WTC11 (cell line): ENCODE results near the gene GCHFR. TPM values are rescaled to one million over a fixed set of nuclear protein-coding genes. Genes with fewer than 3 reads are reported as not detected.

ENCODE experiments used
- ATAC-seq: fragments of 200-7000 bp; cut with Tn5 transposase; 2 replicates; pipeline ENCODE4 v1.10.0; 2021; ENCODE audit warnings: mild to moderate bottlenecking, moderate library complexity
- CTCF ChIA-PET: fragments of 300-600 bp; sonication (Branson Sonifier 250); formaldehyde crosslinking; loops from one replicate; lab custom pipeline; 2021; ENCODE audit warnings: antibody characterized with exemption; lab: Charles Lee
- POLR2A ChIA-PET: fragments of 350-600 bp; sonication (Branson Sonifier 250); formaldehyde crosslinking; loops from one replicate; lab custom pipeline; 2021; ENCODE audit warnings: antibody characterized with exemption; lab: Charles Lee
- DNase-seq: peaks from one replicate; pipeline ENCODE4 v3.0.0; 2021; ENCODE audit warnings: low spot score
- H3K27ac Mint-ChIP-seq: 2 replicates; pipeline ENCODE4 v1.8.0; 2021; ENCODE audit warnings: mixed read lengths
- H3K27me3 Mint-ChIP-seq: 2 replicates; pipeline ENCODE4 v1.8.0; 2021; ENCODE audit warnings: low read depth, mild to moderate bottlenecking, moderate library complexity, mixed read lengths
- H3K36me3 Mint-ChIP-seq: 2 replicates; pipeline ENCODE4 v1.8.0; 2021; ENCODE audit warnings: mixed read lengths
- H3K4me1 Mint-ChIP-seq: 2 replicates; pipeline ENCODE4 v1.8.0; 2022; ENCODE audit warnings: mixed read lengths
- H3K4me3 Mint-ChIP-seq: 2 replicates; pipeline ENCODE4 v1.8.0; 2021; ENCODE audit warnings: mild to moderate bottlenecking, moderate library complexity, mixed read lengths
- H3K9me3 Mint-ChIP-seq: 2 replicates; pipeline ENCODE4 v1.8.0; 2021; ENCODE audit warnings: mixed read lengths
- ATF1 ChIP-seq: sonication (generic); formaldehyde crosslinking; IDR thresholded peaks from 2 replicates; pipeline ENCODE4 v1.8.1; 2023; ENCODE audit warnings: mild to moderate bottlenecking, moderate library complexity, missing genetic modification reagents
- FOXP1 ChIP-seq: sonication (generic); formaldehyde crosslinking; IDR thresholded peaks from 2 replicates; pipeline ENCODE4 v1.8.0; 2022; ENCODE audit warnings: missing genetic modification reagents, mild to moderate bottlenecking, moderate library complexity, borderline replicate concordance
- GTF2I ChIP-seq: fragments of 250-450 bp; sonication (Bioruptor Pico); conservative IDR thresholded peaks from 2 replicates; pipeline ENCODE4 v1.4.0; 2021; ENCODE audit warnings: mild to moderate bottlenecking
- MYBL2 ChIP-seq: sonication (generic); formaldehyde crosslinking; IDR thresholded peaks from 2 replicates; pipeline ENCODE4 v1.8.1; 2023; ENCODE audit warnings: mild to moderate bottlenecking, moderate library complexity, missing genetic modification reagents
- NFE2L1 ChIP-seq: sonication (generic); formaldehyde crosslinking; IDR thresholded peaks from 2 replicates; pipeline ENCODE4 v1.8.1; 2023; ENCODE audit warnings: missing genetic modification reagents
- RELA ChIP-seq: sonication (generic); formaldehyde crosslinking; IDR thresholded peaks from 2 replicates; pipeline ENCODE4 v1.8.1; 2022; ENCODE audit warnings: missing genetic modification reagents, mild to moderate bottlenecking, borderline replicate concordance
- SMAD4 ChIP-seq: sonication (generic); formaldehyde crosslinking; IDR thresholded peaks from 2 replicates; pipeline ENCODE4 v1.8.0; 2022; ENCODE audit warnings: mild to moderate bottlenecking, missing genetic modification reagents
- TEAD4 ChIP-seq: sonication (generic); formaldehyde crosslinking; IDR thresholded peaks from 2 replicates; pipeline ENCODE4 v1.8.0; 2022; ENCODE audit warnings: mild to moderate bottlenecking, missing genetic modification reagents
- ZNF138 ChIP-seq: sonication (generic); formaldehyde crosslinking; conservative IDR thresholded peaks from 2 replicates; pipeline ENCODE4 v1.8.1; 2022; ENCODE audit warnings: mild to moderate bottlenecking, moderate library complexity, missing genetic modification reagents
- total RNA-seq: library from RNA; stranded (reverse); gene quantifications from 3 replicates; pipeline ENCODE4 v1.2.3, GENCODE V29; 2021
- TF ChIP-seq, protein P1 (sequence below): sonication (generic); formaldehyde crosslinking; conservative IDR thresholded peaks from 2 replicates; pipeline ENCODE4 v1.8.1; 2022; ENCODE audit warnings: mild to moderate bottlenecking, missing genetic modification reagents
- TF ChIP-seq, protein P2 (sequence below): fragments of 250-450 bp; sonication (Bioruptor Pico); conservative IDR thresholded peaks from 2 replicates; pipeline ENCODE4 v1.9.0; 2021; ENCODE audit warnings: mild to moderate bottlenecking
- TF ChIP-seq, protein P3 (sequence below): sonication (generic); formaldehyde crosslinking; IDR thresholded peaks from 2 replicates; pipeline ENCODE4 v1.8.1; 2023; ENCODE audit warnings: mild to moderate bottlenecking, missing genetic modification reagents
- TF ChIP-seq, protein P4 (sequence below): sonication (generic); formaldehyde crosslinking; IDR thresholded peaks from 2 replicates; pipeline ENCODE4 v1.8.1; 2022; ENCODE audit warnings: mild to moderate bottlenecking, missing genetic modification reagents, moderate library complexity, borderline replicate concordance
- TF ChIP-seq, protein P5 (sequence below): fragments of 250-450 bp; sonication (Bioruptor Pico); IDR thresholded peaks from 2 replicates; pipeline ENCODE4 v1.9.0; 2021; ENCODE audit warnings: moderate library complexity, mild to moderate bottlenecking, inconsistent platforms, borderline replicate concordance
- TF ChIP-seq, protein P6 (sequence below): sonication (generic); formaldehyde crosslinking; IDR thresholded peaks from 2 replicates; pipeline ENCODE4 v1.8.1; 2022; ENCODE audit warnings: low read depth, missing genetic modification reagents, borderline replicate concordance
- TF ChIP-seq, protein P7 (sequence below): sonication (generic); formaldehyde crosslinking; IDR thresholded peaks from 2 replicates; pipeline ENCODE4 v1.8.1; 2023; ENCODE audit warnings: mild to moderate bottlenecking, moderate library complexity, missing genetic modification reagents
- TF ChIP-seq, protein P8 (sequence below): fragments of 250-450 bp; sonication (Bioruptor Pico); IDR thresholded peaks from 2 replicates; pipeline ENCODE4 v1.9.0; 2021; ENCODE audit warnings: mild to moderate bottlenecking, borderline replicate concordance
- TF ChIP-seq, protein P9 (sequence below): sonication (generic); formaldehyde crosslinking; IDR thresholded peaks from 2 replicates; pipeline ENCODE4 v1.8.1; 2023; ENCODE audit warnings: mild to moderate bottlenecking, missing genetic modification reagents, borderline replicate concordance

GCHFR gene
- total RNA-seq, 1 experiment from 2014 or later, result 42.3 TPM

DNA sequence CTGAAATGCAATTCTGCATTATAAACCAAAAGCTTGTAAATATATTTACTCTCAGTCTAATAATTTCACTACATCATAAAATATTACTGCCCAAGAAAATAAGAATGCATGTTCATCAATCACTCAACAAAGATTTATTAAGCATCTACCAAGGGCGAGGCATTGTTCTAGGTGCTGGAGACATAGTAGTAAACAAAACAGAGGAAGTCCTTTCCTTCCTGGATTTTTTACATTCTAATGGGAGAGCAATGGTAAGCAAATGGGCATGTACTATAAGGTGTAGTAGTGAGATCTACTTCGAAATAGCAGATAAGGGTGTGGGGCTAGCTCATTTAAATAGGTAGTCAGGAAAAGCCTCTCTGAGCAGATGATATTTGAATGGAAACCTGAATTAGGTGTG lies 32.2 kb downstream of the GCHFR start (continued):
- TF ChIP-seq, protein P1, sequence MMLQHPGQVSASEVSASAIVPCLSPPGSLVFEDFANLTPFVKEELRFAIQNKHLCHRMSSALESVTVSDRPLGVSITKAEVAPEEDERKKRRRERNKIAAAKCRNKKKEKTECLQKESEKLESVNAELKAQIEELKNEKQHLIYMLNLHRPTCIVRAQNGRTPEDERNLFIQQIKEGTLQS, result no peak
- no peak for TF ChIP-seq NFE2L1
- TF ChIP-seq, protein P2, sequence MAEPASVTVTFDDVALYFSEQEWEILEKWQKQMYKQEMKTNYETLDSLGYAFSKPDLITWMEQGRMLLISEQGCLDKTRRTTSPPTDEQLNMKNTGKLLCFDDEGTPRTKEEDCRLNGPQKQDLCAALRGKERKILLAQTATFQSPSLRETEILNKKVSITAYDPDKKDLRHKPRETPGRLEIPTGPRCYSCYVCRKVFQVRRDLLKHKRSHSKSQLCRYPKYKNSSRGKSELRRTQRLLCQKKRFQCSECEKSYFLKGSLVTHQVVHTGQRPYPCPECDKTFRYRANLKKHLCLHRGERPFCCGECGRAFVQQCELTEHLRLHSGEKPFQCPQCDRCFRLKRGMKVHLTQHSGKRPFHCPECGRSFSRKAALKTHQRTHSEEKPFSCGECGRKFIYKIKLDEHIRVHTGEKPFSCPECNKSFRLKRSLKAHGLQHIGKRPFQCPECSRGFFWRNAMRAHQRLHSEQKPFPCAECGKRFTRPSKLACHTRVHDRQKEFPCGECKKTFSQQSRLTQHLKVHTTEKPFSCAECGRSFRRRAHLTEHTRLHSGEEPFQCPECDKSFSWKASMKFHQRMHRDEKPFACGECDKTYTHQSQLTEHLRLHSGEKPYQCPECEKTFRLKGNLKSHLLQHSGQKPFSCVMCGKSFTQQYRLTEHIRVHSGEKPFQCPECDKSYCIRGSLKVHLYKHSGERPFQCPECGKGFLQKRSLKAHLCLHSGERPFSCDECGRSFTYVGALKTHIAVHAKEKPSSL (CRISPR knock-in tag), result no peak
- no peak for TF ChIP-seq ZNF138 (CRISPR knock-in tag)
- TF ChIP-seq MYBL2, result no peak

DNA sequence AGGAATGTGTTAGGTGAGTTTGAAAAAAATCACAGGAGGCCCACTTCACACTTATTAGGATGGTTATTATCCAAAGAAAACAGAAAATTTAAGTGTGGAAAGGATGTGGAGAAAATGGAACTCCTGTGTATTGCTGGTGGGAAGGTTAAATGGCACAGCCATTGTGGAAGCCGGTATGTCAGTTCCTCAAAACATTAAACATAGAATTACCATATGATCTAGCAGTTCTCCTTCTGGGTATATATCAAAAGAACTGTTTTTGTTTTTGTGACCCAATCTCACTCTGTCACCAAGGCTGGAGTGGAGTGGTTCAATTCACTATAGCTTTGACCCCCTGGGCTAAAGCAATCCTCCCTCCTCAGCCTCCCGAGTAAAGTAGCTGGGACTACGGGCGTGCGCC lies 32.6 kb downstream of the GCHFR start:
- ChIA-PET CTCF (interaction anchor here (1.2 kb wide), 1 partner anchor 9 kb away, joined by 4 read pairs; no protein-coding TSS in a partner anchor), POLR2A (interaction anchor here (1.3 kb wide), 1 partner anchor 9 kb away, joined by 7 read pairs; no protein-coding TSS in a partner anchor)
- no peak overlapping the region for H3K4me3 Mint-ChIP-seq
- TF ChIP-seq ATF1 (CRISPR knock-in tag) (no peak), TEAD4 (CRISPR knock-in tag) (no peak), RELA (CRISPR knock-in tag) (no peak), GTF2I (CRISPR knock-in tag) (no peak), SMAD4 (CRISPR knock-in tag) (no peak), FOXP1 (CRISPR knock-in tag) (no peak)
- TF ChIP-seq, protein P3, sequence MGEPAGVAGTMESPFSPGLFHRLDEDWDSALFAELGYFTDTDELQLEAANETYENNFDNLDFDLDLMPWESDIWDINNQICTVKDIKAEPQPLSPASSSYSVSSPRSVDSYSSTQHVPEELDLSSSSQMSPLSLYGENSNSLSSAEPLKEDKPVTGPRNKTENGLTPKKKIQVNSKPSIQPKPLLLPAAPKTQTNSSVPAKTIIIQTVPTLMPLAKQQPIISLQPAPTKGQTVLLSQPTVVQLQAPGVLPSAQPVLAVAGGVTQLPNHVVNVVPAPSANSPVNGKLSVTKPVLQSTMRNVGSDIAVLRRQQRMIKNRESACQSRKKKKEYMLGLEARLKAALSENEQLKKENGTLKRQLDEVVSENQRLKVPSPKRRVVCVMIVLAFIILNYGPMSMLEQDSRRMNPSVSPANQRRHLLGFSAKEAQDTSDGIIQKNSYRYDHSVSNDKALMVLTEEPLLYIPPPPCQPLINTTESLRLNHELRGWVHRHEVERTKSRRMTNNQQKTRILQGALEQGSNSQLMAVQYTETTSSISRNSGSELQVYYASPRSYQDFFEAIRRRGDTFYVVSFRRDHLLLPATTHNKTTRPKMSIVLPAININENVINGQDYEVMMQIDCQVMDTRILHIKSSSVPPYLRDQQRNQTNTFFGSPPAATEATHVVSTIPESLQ, result no peak
- TF ChIP-seq, protein P4, sequence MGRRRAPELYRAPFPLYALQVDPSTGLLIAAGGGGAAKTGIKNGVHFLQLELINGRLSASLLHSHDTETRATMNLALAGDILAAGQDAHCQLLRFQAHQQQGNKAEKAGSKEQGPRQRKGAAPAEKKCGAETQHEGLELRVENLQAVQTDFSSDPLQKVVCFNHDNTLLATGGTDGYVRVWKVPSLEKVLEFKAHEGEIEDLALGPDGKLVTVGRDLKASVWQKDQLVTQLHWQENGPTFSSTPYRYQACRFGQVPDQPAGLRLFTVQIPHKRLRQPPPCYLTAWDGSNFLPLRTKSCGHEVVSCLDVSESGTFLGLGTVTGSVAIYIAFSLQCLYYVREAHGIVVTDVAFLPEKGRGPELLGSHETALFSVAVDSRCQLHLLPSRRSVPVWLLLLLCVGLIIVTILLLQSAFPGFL (CRISPR knock-in tag), result no peak
- TF ChIP-seq, protein P5, sequence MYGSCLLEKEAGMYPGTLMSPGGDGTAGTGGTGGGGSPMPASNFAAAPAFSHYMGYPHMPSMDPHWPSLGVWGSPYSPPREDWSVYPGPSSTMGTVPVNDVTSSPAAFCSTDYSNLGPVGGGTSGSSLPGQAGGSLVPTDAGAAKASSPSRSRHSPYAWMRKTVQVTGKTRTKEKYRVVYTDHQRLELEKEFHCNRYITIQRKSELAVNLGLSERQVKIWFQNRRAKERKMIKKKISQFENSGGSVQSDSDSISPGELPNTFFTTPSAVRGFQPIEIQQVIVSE (CRISPR knock-in tag), result no peak
- TF ChIP-seq, protein P6, sequence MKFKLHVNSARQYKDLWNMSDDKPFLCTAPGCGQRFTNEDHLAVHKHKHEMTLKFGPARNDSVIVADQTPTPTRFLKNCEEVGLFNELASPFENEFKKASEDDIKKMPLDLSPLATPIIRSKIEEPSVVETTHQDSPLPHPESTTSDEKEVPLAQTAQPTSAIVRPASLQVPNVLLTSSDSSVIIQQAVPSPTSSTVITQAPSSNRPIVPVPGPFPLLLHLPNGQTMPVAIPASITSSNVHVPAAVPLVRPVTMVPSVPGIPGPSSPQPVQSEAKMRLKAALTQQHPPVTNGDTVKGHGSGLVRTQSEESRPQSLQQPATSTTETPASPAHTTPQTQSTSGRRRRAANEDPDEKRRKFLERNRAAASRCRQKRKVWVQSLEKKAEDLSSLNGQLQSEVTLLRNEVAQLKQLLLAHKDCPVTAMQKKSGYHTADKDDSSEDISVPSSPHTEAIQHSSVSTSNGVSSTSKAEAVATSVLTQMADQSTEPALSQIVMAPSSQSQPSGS (CRISPR knock-in tag), result no peak
- TF ChIP-seq, protein P7, sequence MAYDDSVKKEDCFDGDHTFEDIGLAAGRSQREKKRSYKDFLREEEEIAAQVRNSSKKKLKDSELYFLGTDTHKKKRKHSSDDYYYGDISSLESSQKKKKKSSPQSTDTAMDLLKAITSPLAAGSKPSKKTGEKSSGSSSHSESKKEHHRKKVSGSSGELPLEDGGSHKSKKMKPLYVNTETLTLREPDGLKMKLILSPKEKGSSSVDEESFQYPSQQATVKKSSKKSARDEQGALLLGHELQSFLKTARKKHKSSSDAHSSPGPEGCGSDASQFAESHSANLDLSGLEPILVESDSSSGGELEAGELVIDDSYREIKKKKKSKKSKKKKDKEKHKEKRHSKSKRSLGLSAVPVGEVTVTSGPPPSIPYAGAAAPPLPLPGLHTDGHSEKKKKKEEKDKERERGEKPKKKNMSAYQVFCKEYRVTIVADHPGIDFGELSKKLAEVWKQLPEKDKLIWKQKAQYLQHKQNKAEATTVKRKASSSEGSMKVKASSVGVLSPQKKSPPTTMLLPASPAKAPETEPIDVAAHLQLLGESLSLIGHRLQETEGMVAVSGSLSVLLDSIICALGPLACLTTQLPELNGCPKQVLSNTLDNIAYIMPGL (CRISPR knock-in tag), result no peak
- TF ChIP-seq, protein P8, sequence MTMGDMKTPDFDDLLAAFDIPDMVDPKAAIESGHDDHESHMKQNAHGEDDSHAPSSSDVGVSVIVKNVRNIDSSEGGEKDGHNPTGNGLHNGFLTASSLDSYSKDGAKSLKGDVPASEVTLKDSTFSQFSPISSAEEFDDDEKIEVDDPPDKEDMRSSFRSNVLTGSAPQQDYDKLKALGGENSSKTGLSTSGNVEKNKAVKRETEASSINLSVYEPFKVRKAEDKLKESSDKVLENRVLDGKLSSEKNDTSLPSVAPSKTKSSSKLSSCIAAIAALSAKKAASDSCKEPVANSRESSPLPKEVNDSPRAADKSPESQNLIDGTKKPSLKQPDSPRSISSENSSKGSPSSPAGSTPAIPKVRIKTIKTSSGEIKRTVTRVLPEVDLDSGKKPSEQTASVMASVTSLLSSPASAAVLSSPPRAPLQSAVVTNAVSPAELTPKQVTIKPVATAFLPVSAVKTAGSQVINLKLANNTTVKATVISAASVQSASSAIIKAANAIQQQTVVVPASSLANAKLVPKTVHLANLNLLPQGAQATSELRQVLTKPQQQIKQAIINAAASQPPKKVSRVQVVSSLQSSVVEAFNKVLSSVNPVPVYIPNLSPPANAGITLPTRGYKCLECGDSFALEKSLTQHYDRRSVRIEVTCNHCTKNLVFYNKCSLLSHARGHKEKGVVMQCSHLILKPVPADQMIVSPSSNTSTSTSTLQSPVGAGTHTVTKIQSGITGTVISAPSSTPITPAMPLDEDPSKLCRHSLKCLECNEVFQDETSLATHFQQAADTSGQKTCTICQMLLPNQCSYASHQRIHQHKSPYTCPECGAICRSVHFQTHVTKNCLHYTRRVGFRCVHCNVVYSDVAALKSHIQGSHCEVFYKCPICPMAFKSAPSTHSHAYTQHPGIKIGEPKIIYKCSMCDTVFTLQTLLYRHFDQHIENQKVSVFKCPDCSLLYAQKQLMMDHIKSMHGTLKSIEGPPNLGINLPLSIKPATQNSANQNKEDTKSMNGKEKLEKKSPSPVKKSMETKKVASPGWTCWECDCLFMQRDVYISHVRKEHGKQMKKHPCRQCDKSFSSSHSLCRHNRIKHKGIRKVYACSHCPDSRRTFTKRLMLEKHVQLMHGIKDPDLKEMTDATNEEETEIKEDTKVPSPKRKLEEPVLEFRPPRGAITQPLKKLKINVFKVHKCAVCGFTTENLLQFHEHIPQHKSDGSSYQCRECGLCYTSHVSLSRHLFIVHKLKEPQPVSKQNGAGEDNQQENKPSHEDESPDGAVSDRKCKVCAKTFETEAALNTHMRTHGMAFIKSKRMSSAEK, result no peak
- TF ChIP-seq, protein P9, sequence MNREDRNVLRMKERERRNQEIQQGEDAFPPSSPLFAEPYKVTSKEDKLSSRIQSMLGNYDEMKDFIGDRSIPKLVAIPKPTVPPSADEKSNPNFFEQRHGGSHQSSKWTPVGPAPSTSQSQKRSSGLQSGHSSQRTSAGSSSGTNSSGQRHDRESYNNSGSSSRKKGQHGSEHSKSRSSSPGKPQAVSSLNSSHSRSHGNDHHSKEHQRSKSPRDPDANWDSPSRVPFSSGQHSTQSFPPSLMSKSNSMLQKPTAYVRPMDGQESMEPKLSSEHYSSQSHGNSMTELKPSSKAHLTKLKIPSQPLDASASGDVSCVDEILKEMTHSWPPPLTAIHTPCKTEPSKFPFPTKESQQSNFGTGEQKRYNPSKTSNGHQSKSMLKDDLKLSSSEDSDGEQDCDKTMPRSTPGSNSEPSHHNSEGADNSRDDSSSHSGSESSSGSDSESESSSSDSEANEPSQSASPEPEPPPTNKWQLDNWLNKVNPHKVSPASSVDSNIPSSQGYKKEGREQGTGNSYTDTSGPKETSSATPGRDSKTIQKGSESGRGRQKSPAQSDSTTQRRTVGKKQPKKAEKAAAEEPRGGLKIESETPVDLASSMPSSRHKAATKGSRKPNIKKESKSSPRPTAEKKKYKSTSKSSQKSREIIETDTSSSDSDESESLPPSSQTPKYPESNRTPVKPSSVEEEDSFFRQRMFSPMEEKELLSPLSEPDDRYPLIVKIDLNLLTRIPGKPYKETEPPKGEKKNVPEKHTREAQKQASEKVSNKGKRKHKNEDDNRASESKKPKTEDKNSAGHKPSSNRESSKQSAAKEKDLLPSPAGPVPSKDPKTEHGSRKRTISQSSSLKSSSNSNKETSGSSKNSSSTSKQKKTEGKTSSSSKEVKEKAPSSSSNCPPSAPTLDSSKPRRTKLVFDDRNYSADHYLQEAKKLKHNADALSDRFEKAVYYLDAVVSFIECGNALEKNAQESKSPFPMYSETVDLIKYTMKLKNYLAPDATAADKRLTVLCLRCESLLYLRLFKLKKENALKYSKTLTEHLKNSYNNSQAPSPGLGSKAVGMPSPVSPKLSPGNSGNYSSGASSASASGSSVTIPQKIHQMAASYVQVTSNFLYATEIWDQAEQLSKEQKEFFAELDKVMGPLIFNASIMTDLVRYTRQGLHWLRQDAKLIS, result no peak

More for the DNA sequence above, 32.6 kb downstream of the GCHFR start:
- peak overlapping the region; percentile 87 for H3K27ac Mint-ChIP-seq
- DNase-seq (no peak), ATAC-seq (no peak)
- peaks cover 15% of the 10 kb centered on the region for H3K36me3 Mint-ChIP-seq
- H3K9me3 Mint-ChIP-seq, result no peaks in the 10 kb centered on the region
- no peaks in the 10 kb centered on the region for H3K27me3 Mint-ChIP-seq
- peaks cover 58% of the 10 kb centered on the region for H3K4me1 Mint-ChIP-seq
